Sigmoid colon (tissue), 7 donors: ENCODE results near the gene GPD2. TPM values are rescaled to one million over a fixed set of nuclear protein-coding genes. Genes with fewer than 3 reads are reported as not detected.

Experiments
- DNase-seq: peaks from one replicate; pipeline ENCODE4 v3.0.0-alpha.2; 2019
- H3K27ac ChIP-seq, 4 donors: fragments of 200-600 bp; sonication (generic); one replicate each; pipeline ENCODE4 v1.5.1; 2016 to 2019; ENCODE audit warnings: mild to moderate bottlenecking in 1 of 4
- H3K27me3 ChIP-seq, 3 donors: fragments of 200-600 bp; sonication (generic); one replicate each; pipeline ENCODE4 v1.5.1; 2019; ENCODE audit warnings: mild to moderate bottlenecking in 1 of 3
- H3K36me3 ChIP-seq, 4 donors: fragments of 200-600 bp; sonication (generic); one replicate each; pipeline ENCODE4 v1.5.1; 2016 to 2019
- H3K4me1 ChIP-seq, 4 donors: fragments of 200-600 bp; sonication (generic); one replicate each; pipeline ENCODE4 v1.5.1; 2017 to 2019
- H3K4me3 ChIP-seq, 4 donors: fragments of 200-600 bp; sonication (generic); one replicate each; pipeline ENCODE4 v1.5.1; 2017 to 2019; ENCODE audit warnings: mild to moderate bottlenecking in 2 of 4, moderate library complexity in 1 of 4
- H3K9me3 ChIP-seq, 4 donors: fragments of 200-600 bp in 3 of 4; sonication (generic) in 3 of 4; one replicate each; pipeline versions ENCODE4 v1.5.1 to v1.6.1; 2013 to 2019
- EP300 ChIP-seq, 4 donors: sonication (generic); formaldehyde crosslinking; IDR thresholded peaks; one replicate each; pipeline ENCODE4 v1.6.1; 2017; ENCODE audit warnings: antibody characterized with exemption in 4 of 4
- POLR2A ChIP-seq, 2 donors: fragments of 450-650 bp; IDR thresholded peaks; one replicate each; pipeline ENCODE4 v1.6.1; 2016; ENCODE audit warnings: antibody characterized with exemption in 2 of 2, mild to moderate bottlenecking in 2 of 2, moderate library complexity in 2 of 2
- POLR2AphosphoS5 ChIP-seq, 4 donors: sonication (generic); formaldehyde crosslinking; IDR thresholded peaks; one replicate each; pipeline ENCODE4 v1.6.1; 2017; ENCODE audit warnings: antibody characterized with exemption in 4 of 4
- WGBS, 2 donors: extraction: QIAGEN DNeasy Blood & Tissue Kit; methylation state at CpG; one replicate each; pipeline ENCODE4 v1.1.7; 2013; 5-methylcytosine and 5-hydroxymethylcytosine counted together
- intact Hi-C: fragments of 100-400 bp; cut with DNase I; formaldehyde crosslinking; loops from one replicate; pipeline ENCODE4 v1.15.1; 2023
- polyA plus RNA-seq, 3 donors: library from polyadenylated mRNA; stranded (reverse); fragments of 200-250 nt; gene quantifications; one replicate each; pipeline ENCODE4 v1.2.3, GENCODE V29; 2013
- total RNA-seq, 4 donors: library from RNA; depleted of rRNA; stranded (reverse); fragments of >200 nt; gene quantifications; one replicate each; pipeline ENCODE4 v1.1.0, GENCODE V29; 2016
- TF ChIP-seq, protein P1 (sequence below), 4 experiments: fragments of 450-650 bp in 3 of 4; fragments of 200-600 bp in 1 of 4; IDR thresholded peaks; one replicate each; pipeline ENCODE4 v1.5.1; 2016 to 2019; ENCODE audit warnings: antibody characterized with exemption in 4 of 4, mild to moderate bottlenecking in 3 of 4, moderate library complexity in 2 of 4
- donor health status: healthy with polysubstance abuse.
- donor health status: Bipolar disorder and iron deficiency.
- donor health status: healthy.

GPD2 gene
- total and polyA plus RNA-seq, 7 donors = 13.2 to 44.6 (median 16.3) TPM

DNA sequence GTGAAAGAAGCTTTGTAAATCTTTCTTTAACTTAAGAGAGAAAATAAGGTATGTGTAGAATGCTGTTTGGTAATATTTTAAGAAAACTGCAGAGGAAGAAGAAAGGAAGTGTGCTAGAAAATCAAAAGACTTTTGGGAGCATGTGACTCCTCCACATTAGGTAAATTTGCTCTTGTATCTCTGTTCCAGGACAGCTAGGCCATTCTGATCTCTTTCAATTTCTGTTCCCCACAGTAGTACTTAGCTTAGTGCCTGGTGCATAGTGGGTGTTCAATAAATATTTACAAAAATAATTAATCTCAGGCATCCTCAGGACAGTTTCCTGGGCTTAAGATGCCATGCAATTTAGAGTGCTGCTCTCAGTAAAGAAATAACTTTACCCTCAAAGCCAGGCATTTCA, 105.0 kb downstream of the GPD2 start:
- Histone ChIP-seq H3K36me3 (no peaks in the 10 kb centered on the region), H3K9me3 (no peaks in the 10 kb centered on the region), H3K4me3 (no peak overlapping the region), H3K27me3 (no peaks in the 10 kb centered on the region), H3K4me1 (peaks cover 0 to 18% (median 11%) of the 10 kb centered on the region in 4 donors), H3K27ac (peak overlapping the region in 1 of 4 donors; percentile 59)
- intact Hi-C loops = no loop called here
- TF ChIP-seq, protein P1, sequence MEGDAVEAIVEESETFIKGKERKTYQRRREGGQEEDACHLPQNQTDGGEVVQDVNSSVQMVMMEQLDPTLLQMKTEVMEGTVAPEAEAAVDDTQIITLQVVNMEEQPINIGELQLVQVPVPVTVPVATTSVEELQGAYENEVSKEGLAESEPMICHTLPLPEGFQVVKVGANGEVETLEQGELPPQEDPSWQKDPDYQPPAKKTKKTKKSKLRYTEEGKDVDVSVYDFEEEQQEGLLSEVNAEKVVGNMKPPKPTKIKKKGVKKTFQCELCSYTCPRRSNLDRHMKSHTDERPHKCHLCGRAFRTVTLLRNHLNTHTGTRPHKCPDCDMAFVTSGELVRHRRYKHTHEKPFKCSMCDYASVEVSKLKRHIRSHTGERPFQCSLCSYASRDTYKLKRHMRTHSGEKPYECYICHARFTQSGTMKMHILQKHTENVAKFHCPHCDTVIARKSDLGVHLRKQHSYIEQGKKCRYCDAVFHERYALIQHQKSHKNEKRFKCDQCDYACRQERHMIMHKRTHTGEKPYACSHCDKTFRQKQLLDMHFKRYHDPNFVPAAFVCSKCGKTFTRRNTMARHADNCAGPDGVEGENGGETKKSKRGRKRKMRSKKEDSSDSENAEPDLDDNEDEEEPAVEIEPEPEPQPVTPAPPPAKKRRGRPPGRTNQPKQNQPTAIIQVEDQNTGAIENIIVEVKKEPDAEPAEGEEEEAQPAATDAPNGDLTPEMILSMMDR (IDR thresholded peaks at IDR 0.05) = no peak
- TF ChIP-seq POLR2A (IDR thresholded peaks at IDR 0.05) = no peak
- TF ChIP-seq EP300 (IDR thresholded peaks at IDR 0.05) = no peak
- no peak for TF ChIP-seq POLR2AphosphoS5 (IDR thresholded peaks at IDR 0.05)
- no peak for DNase-seq

DNA sequence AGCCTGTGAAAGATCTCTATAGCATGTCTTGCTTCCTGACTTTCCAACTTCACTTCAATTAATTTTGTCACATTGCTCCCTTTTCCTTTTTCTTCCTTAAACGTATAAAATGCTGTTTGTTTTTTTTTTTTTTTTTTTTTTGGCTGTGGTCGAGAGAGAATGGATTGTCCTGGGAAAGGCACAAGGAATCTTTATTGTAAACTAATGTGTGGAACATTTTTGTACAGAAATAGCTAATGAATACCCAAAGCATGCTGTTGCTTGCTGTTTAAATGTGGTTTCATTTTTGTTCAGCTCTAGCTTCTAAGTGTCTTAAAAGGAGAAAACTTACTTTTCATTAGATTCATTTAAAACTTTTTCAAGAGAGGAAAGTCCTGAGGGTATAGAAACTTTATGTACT, 105.5 kb downstream of the GPD2 start:
- H3K27ac ChIP-seq = peak overlapping the region in 1 of 4 donors; percentile 59
- TF ChIP-seq POLR2AphosphoS5 (IDR thresholded peaks at IDR 0.05) (no peak), EP300 (IDR thresholded peaks at IDR 0.05) (no peak), POLR2A (IDR thresholded peaks at IDR 0.05) (no peak)
- TF ChIP-seq, protein P1 (IDR thresholded peaks at IDR 0.05) = no peak
- no peaks in the 10 kb centered on the region for H3K27me3 ChIP-seq
- no peaks in the 10 kb centered on the region for H3K36me3 ChIP-seq
- WGBS, 2 donors = 37 to 56% methylated on average over 2 of the region's 2 CpGs
- intact Hi-C loops = no loop called here
- H3K4me3 ChIP-seq = no peak overlapping the region
- no peak for DNase-seq
- no peaks in the 10 kb centered on the region for H3K9me3 ChIP-seq
- peaks cover 0 to 18% (median 11%) of the 10 kb centered on the region in 4 donors for H3K4me1 ChIP-seq

DNA sequence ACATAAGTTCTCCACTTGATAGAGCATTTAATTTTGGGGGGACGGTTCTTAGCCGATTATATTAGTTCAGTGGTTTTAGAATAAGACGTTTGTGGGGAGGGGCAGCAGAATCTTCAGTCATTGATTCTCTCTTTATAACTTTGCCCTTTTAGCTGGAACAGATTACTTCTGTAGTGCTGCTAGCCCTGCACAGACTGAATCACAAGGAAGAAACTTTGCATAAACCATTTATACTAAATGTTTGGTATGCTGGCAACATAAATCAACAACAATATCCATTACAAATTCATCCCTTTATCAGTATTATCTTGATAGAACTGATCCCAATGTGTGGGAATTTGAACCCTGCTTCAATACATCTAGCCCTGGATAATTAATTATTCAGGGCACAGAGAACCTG, 112.2 kb downstream of the GPD2 start:
- Histone ChIP-seq H3K9me3 (no peaks in the 10 kb centered on the region), H3K27me3 (no peaks in the 10 kb centered on the region), H3K4me1 (no peaks in the 10 kb centered on the region), H3K36me3 (no peaks in the 10 kb centered on the region), H3K4me3 (no peak overlapping the region), H3K27ac (no peak overlapping the region)
- intact Hi-C loops = no loop called here
- TF ChIP-seq EP300 (IDR thresholded peaks at IDR 0.05) (no peak), POLR2A (IDR thresholded peaks at IDR 0.05) (no peak), POLR2AphosphoS5 (IDR thresholded peaks at IDR 0.05) (no peak)
- TF ChIP-seq, protein P1 (IDR thresholded peaks at IDR 0.05) = no peak
- WGBS, 2 donors = 60 to 97% methylated on average over 3 of the region's 3 CpGs
- DNase-seq = no peak

GRCh38 chr2:156553714-156554442, 117.7 kb downstream of the GPD2 start:
- DNase-seq = no peak
- no peak overlapping the region for H3K27ac ChIP-seq
- no peaks in the 10 kb centered on the region for H3K9me3 ChIP-seq
- H3K4me1 ChIP-seq = no peaks in the 10 kb centered on the region
- TF ChIP-seq POLR2AphosphoS5 (IDR thresholded peaks at IDR 0.05) (no peak), POLR2A (IDR thresholded peaks at IDR 0.05) (no peak), EP300 (IDR thresholded peaks at IDR 0.05) (no peak)
- TF ChIP-seq, protein P1 (IDR thresholded peaks at IDR 0.05) = no peak
- peaks cover 0 to 14% (median 4%) of the 10 kb centered on the region in 4 donors for H3K36me3 ChIP-seq
- intact Hi-C loops = no loop called here
- H3K27me3 ChIP-seq = no peaks in the 10 kb centered on the region
- H3K4me3 ChIP-seq = no peak overlapping the region

DNA sequence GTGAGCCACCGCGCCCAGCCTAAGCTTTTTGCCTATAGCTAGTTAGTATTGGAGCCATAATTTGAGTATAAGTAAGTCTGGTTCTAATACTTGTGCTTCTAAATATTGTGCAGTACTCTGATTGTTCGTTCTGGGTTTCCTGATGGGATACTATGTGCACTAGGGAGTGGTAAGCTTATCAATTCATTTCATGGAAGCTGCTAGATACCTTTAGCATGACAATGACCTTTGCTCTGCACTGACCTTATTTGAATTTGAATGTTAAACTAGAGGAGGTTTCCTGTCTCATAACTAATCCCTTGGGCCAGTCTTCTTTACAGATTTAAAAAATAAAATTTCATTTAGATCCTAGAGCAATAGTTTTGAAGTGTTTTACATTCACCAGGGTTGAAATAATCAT, 125.1 kb downstream of the GPD2 start:
- Histone ChIP-seq H3K36me3 (peaks cover 0 to 14% (median 4%) of the 10 kb centered on the region in 4 donors), H3K27ac (no peak overlapping the region), H3K27me3 (no peaks in the 10 kb centered on the region), H3K4me1 (no peaks in the 10 kb centered on the region), H3K4me3 (no peak overlapping the region), H3K9me3 (no peaks in the 10 kb centered on the region)
- TF ChIP-seq EP300 (IDR thresholded peaks at IDR 0.05) (no peak), POLR2AphosphoS5 (IDR thresholded peaks at IDR 0.05) (no peak), POLR2A (IDR thresholded peaks at IDR 0.05) (no peak)
- TF ChIP-seq, protein P1 (IDR thresholded peaks at IDR 0.05) = no peak
- WGBS, 2 donors = 83 to 94% methylated on average over 3 of the region's 3 CpGs
- DNase-seq = no peak
- intact Hi-C loops = no loop called here
